ENCODE results near the gene THNSL1.

THNSL1 gene

DNA sequence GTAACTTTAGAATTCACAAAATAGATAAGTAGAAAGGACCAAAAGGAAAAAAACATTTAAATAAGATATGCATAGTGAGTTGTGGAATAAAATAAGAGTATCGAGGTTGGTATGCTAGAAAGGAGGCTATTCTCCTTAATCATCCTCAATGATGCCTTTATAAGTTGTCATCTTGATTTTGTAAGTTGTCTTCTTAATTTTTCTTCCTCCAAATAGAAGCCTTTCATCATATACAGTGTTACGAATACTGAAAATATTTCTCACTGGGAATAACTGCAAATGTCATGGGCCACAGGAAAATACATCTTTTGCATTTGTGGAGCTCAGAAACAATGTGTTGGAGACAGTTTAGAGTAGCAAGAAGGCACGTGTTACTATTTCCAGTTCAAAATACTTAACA lies 32.5 kb upstream of the THNSL1 start:
- in situ Hi-C loops (cut with HindIII; ENCODE audit: low sequenced_read_pairs), result no loop called here
- no peak for DNase-seq (ENCODE audit: low read depth, low spot score)
- H3K4me3 ChIP-seq (ENCODE audit: low read depth, low read length), result no peak overlapping the region
- TF ChIP-seq, protein P1, sequence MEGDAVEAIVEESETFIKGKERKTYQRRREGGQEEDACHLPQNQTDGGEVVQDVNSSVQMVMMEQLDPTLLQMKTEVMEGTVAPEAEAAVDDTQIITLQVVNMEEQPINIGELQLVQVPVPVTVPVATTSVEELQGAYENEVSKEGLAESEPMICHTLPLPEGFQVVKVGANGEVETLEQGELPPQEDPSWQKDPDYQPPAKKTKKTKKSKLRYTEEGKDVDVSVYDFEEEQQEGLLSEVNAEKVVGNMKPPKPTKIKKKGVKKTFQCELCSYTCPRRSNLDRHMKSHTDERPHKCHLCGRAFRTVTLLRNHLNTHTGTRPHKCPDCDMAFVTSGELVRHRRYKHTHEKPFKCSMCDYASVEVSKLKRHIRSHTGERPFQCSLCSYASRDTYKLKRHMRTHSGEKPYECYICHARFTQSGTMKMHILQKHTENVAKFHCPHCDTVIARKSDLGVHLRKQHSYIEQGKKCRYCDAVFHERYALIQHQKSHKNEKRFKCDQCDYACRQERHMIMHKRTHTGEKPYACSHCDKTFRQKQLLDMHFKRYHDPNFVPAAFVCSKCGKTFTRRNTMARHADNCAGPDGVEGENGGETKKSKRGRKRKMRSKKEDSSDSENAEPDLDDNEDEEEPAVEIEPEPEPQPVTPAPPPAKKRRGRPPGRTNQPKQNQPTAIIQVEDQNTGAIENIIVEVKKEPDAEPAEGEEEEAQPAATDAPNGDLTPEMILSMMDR (IDR thresholded peaks at IDR 0.05; ENCODE audit: low read depth, low read length), result no peak

DNA sequence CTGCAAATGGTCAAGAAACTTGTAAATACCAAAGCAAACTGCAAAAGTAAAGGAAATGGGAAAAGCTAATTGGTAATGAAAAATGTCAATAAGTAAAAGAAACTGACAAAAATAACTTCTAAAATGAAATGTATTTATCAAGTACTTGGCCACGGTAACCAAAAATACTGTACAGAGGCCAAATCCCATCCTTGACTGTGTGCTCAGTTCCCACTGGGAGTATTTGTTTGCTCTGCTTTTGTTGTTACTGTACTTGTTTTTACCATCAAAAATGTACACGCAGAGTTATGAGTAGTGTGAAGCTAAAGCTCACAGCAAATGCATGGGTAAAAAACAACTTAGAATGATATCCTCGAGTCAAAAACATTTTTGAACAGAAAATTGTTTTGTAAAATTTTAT lies 31.5 kb upstream of the THNSL1 start:
- no peak overlapping the region for H3K4me3 ChIP-seq (ENCODE audit: low read depth, low read length)
- no peak for DNase-seq (ENCODE audit: low read depth, low spot score)
- TF ChIP-seq, protein P1 (IDR thresholded peaks at IDR 0.05; ENCODE audit: low read depth, low read length), result no peak
- in situ Hi-C loops (cut with HindIII; ENCODE audit: low sequenced_read_pairs), result no loop called here

DNA sequence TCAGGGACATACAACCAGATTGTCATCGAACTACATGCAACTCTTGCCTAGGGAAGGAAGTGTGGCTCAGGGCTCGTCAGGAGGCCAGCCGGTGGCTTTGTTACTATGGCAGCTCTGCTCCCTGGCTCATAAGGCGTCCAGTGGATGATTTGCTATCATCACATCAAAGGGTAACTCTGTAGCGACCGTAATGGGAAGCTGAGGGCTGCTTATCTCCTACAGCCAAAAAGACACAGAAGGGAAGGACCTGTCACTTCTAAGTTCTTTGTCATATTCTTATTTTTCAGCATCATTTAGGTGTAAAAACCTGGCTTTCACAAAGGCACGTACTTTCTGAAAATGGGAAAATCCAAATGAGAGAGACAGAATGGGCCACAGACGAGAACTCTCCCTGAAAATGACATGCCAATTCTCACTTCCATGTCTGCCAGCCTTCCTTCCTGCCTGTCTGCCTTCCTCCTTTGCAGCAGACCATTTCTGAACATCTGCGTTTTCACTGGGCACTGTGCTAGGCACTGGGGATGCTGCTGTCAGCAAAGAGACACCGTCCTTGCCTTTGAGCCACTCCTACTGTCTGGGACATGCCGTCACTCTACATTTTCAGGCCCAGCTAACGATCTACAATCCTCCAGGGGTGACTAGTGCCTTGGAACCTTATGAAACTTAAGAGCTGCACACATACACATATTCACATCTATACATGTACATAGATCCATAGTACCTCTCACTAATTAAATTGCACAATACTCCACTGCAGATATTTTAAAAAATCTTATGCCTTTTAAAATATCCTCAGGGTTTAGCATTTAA lies 27.4 kb upstream of the THNSL1 start:
- H3K4me3 ChIP-seq (ENCODE audit: low read depth, low read length), result no peak overlapping the region
- DNase-seq (ENCODE audit: low read depth, low spot score), result no peak
- in situ Hi-C loops (cut with HindIII; ENCODE audit: low sequenced_read_pairs), result no loop called here
- TF ChIP-seq, protein P1 (IDR thresholded peaks at IDR 0.05; ENCODE audit: low read depth, low read length), result no peak

DNA sequence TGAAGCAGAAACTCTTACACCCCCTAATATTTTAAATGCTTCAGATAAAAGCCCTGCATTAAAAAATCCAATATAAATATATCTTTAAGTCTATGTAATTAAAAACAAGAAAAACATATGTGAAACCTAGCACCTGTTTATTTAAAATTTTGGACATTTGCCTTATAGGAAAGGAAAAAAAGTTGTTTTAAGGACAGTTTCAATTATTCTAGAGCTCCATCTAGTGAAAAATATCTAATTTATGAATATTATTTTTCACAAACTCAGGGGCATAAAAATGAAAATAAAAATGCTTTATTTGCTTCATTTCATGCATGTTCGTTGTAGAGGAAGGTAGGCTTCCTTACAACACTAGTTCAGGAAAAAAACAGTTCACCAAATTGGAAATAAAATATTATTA lies 26.5 kb upstream of the THNSL1 start:
- TF ChIP-seq, protein P1 (IDR thresholded peaks at IDR 0.05; ENCODE audit: low read depth, low read length), result no peak
- in situ Hi-C loops (cut with HindIII; ENCODE audit: low sequenced_read_pairs), result no loop called here
- DNase-seq (ENCODE audit: low read depth, low spot score), result peak; percentile 28

DNA sequence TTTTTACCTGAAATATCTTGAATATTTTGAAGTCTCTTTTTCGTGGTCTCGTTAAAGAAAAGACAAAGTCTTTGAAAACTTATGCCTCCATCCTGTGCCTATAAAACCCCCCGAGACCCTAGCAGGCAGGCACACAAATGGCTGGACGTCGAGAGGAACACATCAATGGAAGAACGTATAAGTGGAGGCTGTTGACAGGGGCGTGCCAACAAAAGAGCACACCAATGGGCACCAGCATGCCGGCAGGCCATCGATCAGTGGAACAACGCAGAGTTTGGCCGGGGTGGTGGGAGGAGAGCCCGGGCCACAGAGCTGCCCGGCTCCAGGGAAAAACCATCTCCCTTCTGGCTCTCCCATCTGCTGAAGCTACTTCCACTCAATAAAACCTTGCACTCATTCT lies 25.1 kb upstream of the THNSL1 start:
- no peak overlapping the region for H3K4me3 ChIP-seq (ENCODE audit: low read depth, low read length)
- in situ Hi-C loops (cut with HindIII; ENCODE audit: low sequenced_read_pairs), result no loop called here
- TF ChIP-seq, protein P1 (IDR thresholded peaks at IDR 0.05; ENCODE audit: low read depth, low read length), result no peak
- no peak for DNase-seq (ENCODE audit: low read depth, low spot score)

More for the DNA sequence above, 26.5 kb upstream of the THNSL1 start:
- no peak overlapping the region for H3K4me3 ChIP-seq (ENCODE audit: low read depth, low read length)

DNA sequence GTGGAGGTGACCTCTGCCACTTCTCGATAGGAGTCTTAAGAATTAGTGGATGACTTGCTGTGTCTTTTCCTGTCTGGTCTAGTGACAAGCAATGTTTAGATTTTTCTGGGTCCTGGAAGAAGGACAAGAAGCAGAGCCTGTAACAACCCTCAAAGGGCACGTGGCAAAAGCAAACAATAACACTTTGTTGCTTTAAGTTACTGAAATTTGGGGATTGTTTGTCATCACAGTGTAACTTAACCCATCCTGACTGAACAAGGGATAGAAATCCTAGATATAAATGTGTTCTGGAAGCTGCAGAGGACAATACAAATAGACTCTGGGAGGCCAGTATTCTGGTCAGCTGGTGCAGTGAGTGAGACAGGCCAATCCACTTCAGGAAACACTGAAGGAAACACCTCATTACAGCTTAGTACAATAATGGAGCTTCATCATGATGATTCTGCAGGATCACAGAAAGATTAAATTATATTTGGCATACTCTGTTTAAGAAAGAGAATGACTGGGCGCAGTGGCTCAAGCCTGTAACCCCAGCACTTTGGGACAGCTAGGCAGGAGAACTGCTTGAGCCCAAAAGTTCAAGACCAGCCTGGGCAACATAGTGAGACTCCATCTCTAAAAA lies 23.8 kb upstream of the THNSL1 start:
- DNase-seq (ENCODE audit: low read depth, low spot score), result no peak
- in situ Hi-C loops (cut with HindIII; ENCODE audit: low sequenced_read_pairs), result no loop called here
- TF ChIP-seq, protein P1 (IDR thresholded peaks at IDR 0.05; ENCODE audit: low read depth, low read length), result no peak
- H3K4me3 ChIP-seq (ENCODE audit: low read depth, low read length), result no peak overlapping the region
